HUES48 (cell line): ENCODE data around the gene USHBP1.
A peak's percentile ranks its signal among the peaks of the same experiment; 100 is the strongest.

ENCODE experiments used
- H3K27ac ChIP-seq: one replicate; pipeline ENCODE4 v1.7.0; 2013; ENCODE audit warnings: low read depth, low read length, inconsistent platforms
- H3K27me3 ChIP-seq: 2 replicates; pipeline ENCODE4 v1.6.1; 2013; ENCODE audit warnings: mild to moderate bottlenecking, low read length; ENCODE audit not compliant: control insufficient read depth, insufficient read depth
- H3K36me3 ChIP-seq: 2 replicates; pipeline ENCODE4 v1.6.1; 2013; ENCODE audit warnings: low read length; ENCODE audit not compliant: control insufficient read depth, insufficient read depth
- H3K4me1 ChIP-seq: 2 replicates; pipeline ENCODE4 v1.6.1; 2013; ENCODE audit warnings: mild to moderate bottlenecking, low read length; ENCODE audit not compliant: control insufficient read depth, insufficient read depth
- H3K4me3 ChIP-seq: 2 replicates; pipeline ENCODE4 v1.5.1; 2013; ENCODE audit warnings: mild to moderate bottlenecking, low read depth, low read length
- H3K9ac ChIP-seq: 2 replicates; pipeline ENCODE4 v1.6.1; 2013; ENCODE audit warnings: mild to moderate bottlenecking, low read depth, low read length, moderate library complexity
- H3K9me3 ChIP-seq: 2 replicates; pipeline ENCODE4 v1.6.1; 2013; ENCODE audit warnings: low read length; ENCODE audit not compliant: control insufficient read depth, insufficient read depth

The USHBP1 gene

DNA sequence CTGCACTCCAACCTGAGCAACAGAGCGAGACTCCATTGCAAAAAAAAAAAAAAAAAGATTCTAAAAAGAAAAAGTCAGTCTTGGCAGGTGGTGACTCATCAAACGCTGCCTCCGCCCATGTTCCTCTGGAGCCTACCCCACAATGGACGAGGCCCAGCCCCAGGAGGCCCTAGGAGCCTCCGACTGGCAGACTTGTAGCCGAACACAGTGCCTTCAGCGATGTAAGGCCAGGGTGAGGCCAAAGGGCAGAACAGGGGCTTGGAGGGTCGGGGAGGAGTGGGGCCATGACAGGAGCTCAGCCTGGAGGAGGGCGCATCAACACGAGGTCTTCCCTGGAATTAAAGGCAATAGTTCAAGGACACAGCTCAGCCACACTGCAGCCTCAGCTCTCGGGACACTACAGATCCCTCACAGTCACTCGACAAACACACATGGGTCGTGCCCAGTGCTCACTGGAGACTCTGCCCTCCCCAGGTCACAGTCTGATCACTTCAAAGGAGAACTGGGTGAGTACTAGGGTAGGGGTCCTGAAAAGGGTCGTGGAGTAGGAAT lies 44.3 kb downstream of the USHBP1 start:
- Histone ChIP-seq H3K9me3 (no peaks in the 10 kb centered on the region), H3K27me3 (no peaks in the 10 kb centered on the region), H3K9ac (no peak overlapping the region), H3K36me3 (peaks cover 6% of the 10 kb centered on the region), H3K4me1 (no peaks in the 10 kb centered on the region), H3K4me3 (no peak overlapping the region), H3K27ac (no peak overlapping the region)

DNA sequence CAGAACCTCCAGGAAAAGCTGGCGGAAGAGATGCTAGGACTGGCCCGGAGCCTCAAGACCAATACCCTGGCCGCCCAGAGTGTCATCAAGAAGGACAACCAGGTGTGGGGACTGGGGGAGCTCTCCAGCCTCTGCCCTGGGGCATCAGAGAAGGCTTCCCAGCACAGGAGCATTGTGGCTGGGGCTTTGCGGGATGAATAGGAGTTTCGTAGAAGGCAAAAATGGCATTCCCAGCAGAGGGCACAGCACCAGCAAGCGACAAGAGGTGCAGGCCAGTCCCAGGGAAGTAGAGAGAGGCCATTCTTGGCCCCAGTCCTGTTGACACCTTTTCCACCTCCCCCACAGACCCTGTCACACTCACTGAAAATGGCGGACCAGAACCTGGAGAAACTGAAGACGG lies 45.3 kb downstream of the USHBP1 start:
- Histone ChIP-seq H3K27me3 (no peaks in the 10 kb centered on the region), H3K4me3 (no peak overlapping the region), H3K9me3 (no peaks in the 10 kb centered on the region), H3K4me1 (peaks cover 6% of the 10 kb centered on the region), H3K9ac (no peak overlapping the region), H3K36me3 (peaks cover 6% of the 10 kb centered on the region), H3K27ac (no peak overlapping the region)

DNA sequence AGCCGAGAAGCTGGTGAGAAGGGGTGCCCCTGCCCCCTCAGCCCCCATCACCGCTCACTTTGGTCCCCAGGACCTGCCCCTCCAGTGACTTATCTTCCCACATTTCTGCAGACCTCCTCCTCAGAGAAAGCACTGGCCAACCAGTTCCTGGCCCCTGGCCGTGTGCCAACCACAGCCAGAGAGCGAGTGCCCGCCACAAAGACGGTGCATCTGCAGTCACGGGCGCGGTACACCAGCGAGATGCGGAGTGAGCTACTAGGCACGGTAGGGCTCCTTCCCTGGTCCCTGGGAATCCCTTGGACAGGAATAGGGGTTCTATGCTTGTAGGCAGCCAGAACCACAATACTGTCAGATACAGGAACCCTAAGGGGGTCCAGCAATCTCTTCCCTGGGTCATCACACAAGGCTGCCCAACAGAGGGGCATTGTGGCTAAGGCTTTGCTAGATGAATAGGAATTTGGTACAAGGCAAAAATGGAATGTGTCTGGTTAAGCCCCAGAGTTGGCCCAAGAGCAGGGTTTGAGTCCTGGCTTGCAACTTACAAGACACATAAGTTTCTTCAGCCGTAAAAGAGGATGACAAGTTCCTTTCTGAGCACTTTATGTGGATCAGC lies 48.4 kb downstream of the USHBP1 start:
- Histone ChIP-seq H3K4me3 (peak overlapping the region; percentile 89), H3K36me3 (peaks cover 20% of the 10 kb centered on the region), H3K27me3 (no peaks in the 10 kb centered on the region), H3K27ac (peak overlapping the region; percentile 98), H3K4me1 (peaks cover 6% of the 10 kb centered on the region), H3K9ac (0 out of 2 replicates have a peak overlapping the region, but pooled peaks have one; percentile 4), H3K9me3 (no peaks in the 10 kb centered on the region)

- Histone ChIP-seq H3K4me3 (peak within 1 kb of the TSS; percentile 89), H3K9me3 (no peaks in the 10 kb centered on the region), H3K4me1 (peaks cover 6% of the 10 kb centered on the region), H3K9ac (peak within 1 kb of the TSS; percentile 98), H3K36me3 (peaks cover 24% of the 10 kb centered on the region), H3K27me3 (no peaks in the 10 kb centered on the region), H3K27ac (peak within 1 kb of the TSS; percentile 98)
These were observed 49.2 kb downstream of the USHBP1 start, which contains the start of gene USE1 for GRCh38 chr19:17215127-17215971. Gene USE1 (plus strand): TSS chr19:17215357. CDS start chr19:17215406, 49 bp downstream.

DNA sequence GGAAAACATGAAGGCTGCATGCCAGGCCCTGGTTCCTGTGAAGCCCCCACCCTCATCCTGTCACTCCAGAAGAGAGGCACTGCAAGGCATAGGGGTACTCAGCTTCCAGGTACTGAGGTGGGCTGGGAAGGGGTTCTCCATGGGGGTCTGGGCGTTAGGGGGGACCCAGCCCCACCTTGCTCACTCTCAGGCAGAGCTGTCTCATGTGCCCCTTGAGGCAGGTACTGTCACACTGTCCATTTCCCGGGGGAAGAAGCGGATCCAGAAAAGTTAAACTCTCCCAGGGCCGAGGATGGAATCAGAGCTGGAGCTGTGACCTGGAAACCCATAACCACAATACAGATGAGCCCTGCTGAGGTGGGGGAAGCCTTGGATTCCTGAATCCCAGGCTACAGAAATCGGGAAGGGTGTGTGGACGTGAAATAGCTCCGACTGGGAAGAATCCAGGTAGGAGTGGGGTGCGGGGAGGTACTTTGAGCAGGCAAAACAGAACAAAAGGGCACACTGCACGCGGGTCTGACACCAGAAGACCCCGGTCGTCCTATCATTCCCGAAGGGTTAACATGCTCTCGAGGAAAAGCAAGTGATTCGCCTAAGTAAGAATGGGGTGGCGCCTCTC lies 49.9 kb downstream of the USHBP1 start:
- Histone ChIP-seq H3K27me3 (no peaks in the 10 kb centered on the region), H3K4me3 (peak overlapping the region; percentile 89), H3K9ac (peak overlapping the region; percentile 98), H3K9me3 (no peaks in the 10 kb centered on the region), H3K4me1 (peaks cover 9% of the 10 kb centered on the region), H3K27ac (peak overlapping the region; percentile 98), H3K36me3 (peaks cover 25% of the 10 kb centered on the region)

GRCh38 chr19:17213334-17213733 lies 51.2 kb downstream of the USHBP1 start:
- Histone ChIP-seq H3K9ac (no peak overlapping the region), H3K27ac (no peak overlapping the region), H3K27me3 (no peaks in the 10 kb centered on the region), H3K4me3 (no peak overlapping the region), H3K36me3 (peaks cover 19% of the 10 kb centered on the region), H3K9me3 (no peaks in the 10 kb centered on the region), H3K4me1 (peaks cover 13% of the 10 kb centered on the region)

- no peak overlapping the region for H3K9ac ChIP-seq
- peaks cover 23% of the 10 kb centered on the region for H3K36me3 ChIP-seq
These were observed 52.7 kb downstream of the USHBP1 start for GRCh38 chr19:17211547-17212446.

DNA sequence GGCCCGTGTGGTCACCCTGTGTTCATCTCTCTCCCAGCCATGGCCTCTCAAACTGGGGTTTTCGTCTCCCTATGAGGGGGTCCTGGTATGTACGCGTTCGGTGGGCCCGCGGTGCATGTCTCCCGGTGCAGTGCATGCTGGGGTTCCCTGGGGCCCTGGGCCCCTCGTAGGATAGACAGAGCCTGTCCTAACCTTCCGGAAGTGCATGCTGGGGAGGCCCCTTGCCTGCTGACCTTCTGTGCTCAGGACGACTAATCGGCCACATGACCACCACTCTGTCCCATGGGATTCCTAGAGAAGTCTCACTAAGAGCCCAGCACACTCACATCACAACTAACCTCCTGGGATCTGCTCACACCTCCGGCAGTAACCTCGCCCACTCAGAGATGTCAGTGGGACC lies 54.2 kb downstream of the USHBP1 start:
- Histone ChIP-seq H3K9ac (no peak overlapping the region), H3K4me3 (no peak overlapping the region), H3K9me3 (no peaks in the 10 kb centered on the region), H3K36me3 (peaks cover 34% of the 10 kb centered on the region), H3K27ac (no peak overlapping the region), H3K4me1 (peaks cover 13% of the 10 kb centered on the region), H3K27me3 (no peaks in the 10 kb centered on the region)

More at GRCh38 chr19:17211547-17212446, 52.7 kb downstream of the USHBP1 start:
- Histone ChIP-seq H3K4me3 (no peak overlapping the region), H3K9me3 (no peaks in the 10 kb centered on the region), H3K4me1 (peaks cover 13% of the 10 kb centered on the region), H3K27me3 (no peaks in the 10 kb centered on the region), H3K27ac (no peak overlapping the region)

GRCh38 chr19:17209126-17210036 lies 55.2 kb downstream of the USHBP1 start:
- Histone ChIP-seq H3K4me1 (peaks cover 8% of the 10 kb centered on the region), H3K9me3 (no peaks in the 10 kb centered on the region), H3K27me3 (no peaks in the 10 kb centered on the region), H3K4me3 (no peak overlapping the region), H3K27ac (peak overlapping the region; percentile 65), H3K9ac (no peak overlapping the region), H3K36me3 (peaks cover 34% of the 10 kb centered on the region)
